ENCODE data around the gene DGKE.

The DGKE gene

GRCh38 chr17:56834380-56835263 lies 671 bp downstream of the DGKE start:
- in situ Hi-C loops (cut with HindIII; ENCODE audit: low sequenced_read_pairs): no loop called here
- H3K4me3 ChIP-seq (ENCODE audit: low read depth, low read length): peak overlapping the region; percentile 57
- TF ChIP-seq CTCF (IDR thresholded peaks at IDR 0.05; ENCODE audit: low read depth, low read length): no peak
- DNase-seq (ENCODE audit: low read depth, low spot score): no peak

- in situ Hi-C loops (cut with HindIII; ENCODE audit: low sequenced_read_pairs): no loop called here
- no peak overlapping the region for H3K4me3 ChIP-seq (ENCODE audit: low read depth, low read length)
- DNase-seq (ENCODE audit: low read depth, low spot score): no peak
- TF ChIP-seq CTCF (IDR thresholded peaks at IDR 0.05; ENCODE audit: low read depth, low read length): no peak
These were observed 1.3 kb downstream of the DGKE start for GRCh38 chr17:56835264-56835585.

- H3K4me3 ChIP-seq (ENCODE audit: low read depth, low read length): no peak overlapping the region
- no peak for DNase-seq (ENCODE audit: low read depth, low spot score)
- no peak for TF ChIP-seq CTCF (IDR thresholded peaks at IDR 0.05; ENCODE audit: low read depth, low read length)
- in situ Hi-C loops (cut with HindIII; ENCODE audit: low sequenced_read_pairs): no loop called here
These were observed 4.7 kb downstream of the DGKE start for GRCh38 chr17:56838687-56839086.

GRCh38 chr17:56842577-56842976 lies 8.6 kb downstream of the DGKE start:
- no peak for TF ChIP-seq CTCF (IDR thresholded peaks at IDR 0.05; ENCODE audit: low read depth, low read length)
- no peak for DNase-seq (ENCODE audit: low read depth, low spot score)
- H3K4me3 ChIP-seq (ENCODE audit: low read depth, low read length): no peak overlapping the region
- in situ Hi-C loops (cut with HindIII; ENCODE audit: low sequenced_read_pairs): no loop called here

GRCh38 chr17:56845934-56846333 lies 12.0 kb downstream of the DGKE start:
- in situ Hi-C loops (cut with HindIII; ENCODE audit: low sequenced_read_pairs): no loop called here

GRCh38 chr17:56847106-56847505 lies 13.2 kb downstream of the DGKE start:
- DNase-seq (ENCODE audit: low read depth, low spot score): no peak
- in situ Hi-C loops (cut with HindIII; ENCODE audit: low sequenced_read_pairs): no loop called here
- no peak for TF ChIP-seq CTCF (IDR thresholded peaks at IDR 0.05; ENCODE audit: low read depth, low read length)
- no peak overlapping the region for H3K4me3 ChIP-seq (ENCODE audit: low read depth, low read length)

More at GRCh38 chr17:56845934-56846333, 12.0 kb downstream of the DGKE start:
- TF ChIP-seq CTCF (IDR thresholded peaks at IDR 0.05; ENCODE audit: low read depth, low read length): no peak
- no peak overlapping the region for H3K4me3 ChIP-seq (ENCODE audit: low read depth, low read length)
- no peak for DNase-seq (ENCODE audit: low read depth, low spot score)
